GM12878 (cell line): ENCODE data around the gene NOTCH4. TPM values are rescaled to one million over a fixed set of nuclear protein-coding genes. Genes with fewer than 3 reads are reported as not detected.
A peak's percentile ranks its signal among the peaks of the same experiment; 100 is the strongest.

Experiments
- CBFB ChIP-seq: IDR thresholded peaks from 2 replicates; pipeline ENCODE4 v1.6.1; 2016; ENCODE audit warnings: antibody characterized with exemption, low read depth
- CUX1 ChIP-seq: IDR thresholded peaks from 2 replicates; pipeline ENCODE4 v1.6.1; 2012; ENCODE audit warnings: improper control_type of control experiment, low read depth, low read length; ENCODE audit not compliant: insufficient replicate concordance
- ETV6 ChIP-seq, 2 experiments: fragments of 450-650 bp in 1 of 2; IDR thresholded peaks in 1 of 2; conservative IDR thresholded peaks in 1 of 2; 2 replicates each; pipeline ENCODE4 v1.6.1; 2014; ENCODE audit warnings: antibody characterized with exemption in 1 of 2, borderline replicate concordance in 1 of 2, low read depth in 1 of 2, mild to moderate bottlenecking in 1 of 2, moderate library complexity in 1 of 2
- KLF5 ChIP-seq: fragments of 450-650 bp; IDR thresholded peaks from 2 replicates; pipeline ENCODE4 v1.6.1; 2014; ENCODE audit warnings: mild to moderate bottlenecking; ENCODE audit not compliant: partially characterized antibody
- NFYA ChIP-seq: IDR thresholded peaks from 2 replicates; pipeline ENCODE4 v1.6.1; 2011; ENCODE audit warnings: low read depth, mild to moderate bottlenecking, low read length, improper control_type of control experiment, borderline replicate concordance
- POLR2A ChIP-seq: IDR thresholded peaks from 2 replicates; pipeline ENCODE4 v1.6.1; 2011; ENCODE audit warnings: low read depth, mild to moderate bottlenecking, low read length
- RB1 ChIP-seq: fragments of 450-650 bp; formaldehyde crosslinking; IDR thresholded peaks from 2 replicates; pipeline ENCODE4 v1.6.1; 2017; ENCODE audit warnings: mild to moderate bottlenecking, borderline replicate concordance
- REST ChIP-seq: IDR thresholded peaks from 2 replicates; pipeline ENCODE4 v1.6.1; 2012; ENCODE audit warnings: mild to moderate bottlenecking, low read depth, low read length
- SMC3 ChIP-seq: IDR thresholded peaks from 2 replicates; pipeline ENCODE4 v1.6.1; 2011; ENCODE audit warnings: low read length, improper control_type of control experiment, borderline replicate concordance
- STAT3 ChIP-seq: IDR thresholded peaks from 2 replicates; pipeline ENCODE4 v1.6.1; 2011; ENCODE audit warnings: low read depth, low read length, improper control_type of control experiment
- TCF3 ChIP-seq: IDR thresholded peaks from 2 replicates; pipeline ENCODE4 v1.6.1; 2012; ENCODE audit warnings: low read depth, mild to moderate bottlenecking, low read length, borderline replicate concordance; ENCODE audit not compliant: insufficient read depth
- WRNIP1 ChIP-seq: IDR thresholded peaks from 2 replicates; pipeline ENCODE4 v1.6.1; 2011; ENCODE audit warnings: low read depth, low read length, improper control_type of control experiment, borderline replicate concordance
- ZNF274 ChIP-seq: IDR thresholded peaks from one replicate; pipeline ENCODE4 v1.8.0; 2011; ENCODE audit not compliant: insufficient read length, insufficient read depth
- ZNF384 ChIP-seq: IDR thresholded peaks from 2 replicates; pipeline ENCODE4 v1.6.1; 2012; ENCODE audit warnings: low read depth, mild to moderate bottlenecking, low read length, improper control_type of control experiment, borderline replicate concordance
- ZNF687 ChIP-seq: fragments of 450-650 bp; IDR thresholded peaks from 2 replicates; pipeline ENCODE4 v1.6.1; 2017; ENCODE audit warnings: mild to moderate bottlenecking, moderate library complexity
- polyA plus RNA-seq, 11 experiments: library from polyadenylated mRNA; depleted of rRNA in 4 of 11; unstranded in 6 of 11; stranded (reverse) in 5 of 11; fragments of >200 nt; fragmentation: Nextera tagmentation in 4 of 11; fragmentation: Illumina TruSeq in 1 of 11; extraction: Ambion mirVana in 4 of 11; extraction: Trizol in 1 of 11; gene quantifications; 1 replicate in 1 of 11; 2 replicates in 10 of 11; pipeline versions ENCODE4 v1.2.1 to v1.2.3, GENCODE V29; 2011 to 2016; ENCODE audit warnings: inconsistent platforms in 2 of 11, missing spikeins in 2 of 11, low read depth in 1 of 11
- total RNA-seq, 4 experiments: library from RNA; depleted of rRNA in 3 of 4; stranded (reverse); fragments of >200 nt in 3 of 4; fragmentation: Illumina TruSeq in 1 of 4; extraction: Trizol in 1 of 4; gene quantifications; 2 replicates each; pipeline versions ENCODE4 v1.2.1 to v1.2.3, GENCODE V29; 2013 to 2021

Gene NOTCH4
- total and polyA plus RNA-seq, 10 of the 15 experiments (the other 5 are each of a cell fraction or from before 2014, with no cell fraction given) = 0.66 to 3.3 (median 1.4) TPM

GRCh38 chr6:32191696-32192607 is 31.9 kb downstream of the NOTCH4 start (continued):
- TF ChIP-seq CUX1 = no peak
- no peak for TF ChIP-seq NFYA
- TF ChIP-seq ZNF274 = no peak
- no peak for TF ChIP-seq RB1
- TF ChIP-seq WRNIP1 = peak; percentile 86; the same call in 1 of the 2 replicates
- TF ChIP-seq POLR2A = no peak; the same call in 1 of the 2 replicates
- TF ChIP-seq ETV6 (conservative IDR thresholded peaks at IDR 0.05 in 1 of 2, IDR thresholded peaks at IDR 0.05 in 1 of 2; ENCODE audit: borderline replicate concordance in 1 of 2, low read depth in 1 of 2) = no peak
- TF ChIP-seq ZNF687 = no peak
- TF ChIP-seq CBFB = no peak
- no peak for TF ChIP-seq SMC3
- no peak for TF ChIP-seq TCF3
- no peak for TF ChIP-seq ZNF384
- no peak for TF ChIP-seq REST
- TF ChIP-seq KLF5 = no peak
- TF ChIP-seq STAT3 = no peak
